ENCODE measurements around the gene FILIP1.

DNA sequence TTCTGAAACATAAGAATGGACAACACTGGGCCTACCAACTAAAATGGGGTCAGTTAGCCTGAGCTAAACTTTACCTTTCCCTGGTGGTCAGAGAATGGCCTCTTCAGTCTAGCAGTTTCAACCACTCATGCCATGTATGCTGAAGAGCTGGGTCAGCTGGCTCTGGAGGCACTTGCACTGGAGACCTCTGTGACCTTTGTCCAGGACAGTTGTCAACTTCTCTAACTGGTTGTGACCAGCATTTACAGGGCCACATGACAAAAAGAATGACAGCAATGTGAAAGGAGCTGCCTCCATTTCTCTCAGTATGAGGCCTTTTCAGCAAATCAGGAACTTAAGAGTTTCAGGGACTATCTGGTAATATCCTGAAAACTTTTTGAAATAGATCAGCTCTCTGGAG lies 149.1 kb downstream of the FILIP1 start:
- no peak for TF ChIP-seq POLR2A (IDR thresholded peaks at IDR 0.05)
- TF ChIP-seq EP300 (IDR thresholded peaks at IDR 0.05) = no peak
- TF ChIP-seq, protein P1, sequence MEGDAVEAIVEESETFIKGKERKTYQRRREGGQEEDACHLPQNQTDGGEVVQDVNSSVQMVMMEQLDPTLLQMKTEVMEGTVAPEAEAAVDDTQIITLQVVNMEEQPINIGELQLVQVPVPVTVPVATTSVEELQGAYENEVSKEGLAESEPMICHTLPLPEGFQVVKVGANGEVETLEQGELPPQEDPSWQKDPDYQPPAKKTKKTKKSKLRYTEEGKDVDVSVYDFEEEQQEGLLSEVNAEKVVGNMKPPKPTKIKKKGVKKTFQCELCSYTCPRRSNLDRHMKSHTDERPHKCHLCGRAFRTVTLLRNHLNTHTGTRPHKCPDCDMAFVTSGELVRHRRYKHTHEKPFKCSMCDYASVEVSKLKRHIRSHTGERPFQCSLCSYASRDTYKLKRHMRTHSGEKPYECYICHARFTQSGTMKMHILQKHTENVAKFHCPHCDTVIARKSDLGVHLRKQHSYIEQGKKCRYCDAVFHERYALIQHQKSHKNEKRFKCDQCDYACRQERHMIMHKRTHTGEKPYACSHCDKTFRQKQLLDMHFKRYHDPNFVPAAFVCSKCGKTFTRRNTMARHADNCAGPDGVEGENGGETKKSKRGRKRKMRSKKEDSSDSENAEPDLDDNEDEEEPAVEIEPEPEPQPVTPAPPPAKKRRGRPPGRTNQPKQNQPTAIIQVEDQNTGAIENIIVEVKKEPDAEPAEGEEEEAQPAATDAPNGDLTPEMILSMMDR (IDR thresholded peaks at IDR 0.05) = no peak

All from ovary (tissue), 3 donors.